Heart left ventricle (tissue), 16 donors: ENCODE data around the gene ZC3H13. TPM values are rescaled to one million over a fixed set of nuclear protein-coding genes. Genes with fewer than 3 reads are reported as not detected.

ENCODE experiments used
- ATAC-seq, 4 donors: fragments of 200-7000 bp; cut with Tn5 transposase; one replicate each; pipeline ENCODE4 v1.9.1; 2020 to 2022; ENCODE audit warnings: moderate library complexity in 4 of 4, mild to moderate bottlenecking in 3 of 4, moderate number of reproducible peaks in 1 of 4
- DNase-seq, 5 donors: peaks; one replicate each; pipeline ENCODE4 v3.0.0-alpha.2; 2020
- H3K27ac ChIP-seq, 12 donors: fragments of 200-600 bp; sonication (generic) in 4 of 12; one replicate each; pipeline versions ENCODE4 v1.5.0 to v1.8.0; 2016 to 2022; ENCODE audit warnings: mild to moderate bottlenecking in 2 of 12
- H3K27me3 ChIP-seq, 9 donors: fragments of 200-600 bp; sonication (generic) in 2 of 9; one replicate each; pipeline versions ENCODE4 v1.5.1 to v1.8.0; 2016 to 2022; ENCODE audit warnings: mild to moderate bottlenecking in 3 of 9
- H3K36me3 ChIP-seq, 9 donors: fragments of 200-600 bp; sonication (generic) in 2 of 9; one replicate each; pipeline versions ENCODE4 v1.5.0 to v1.8.0; 2018 to 2022; ENCODE audit warnings: mild to moderate bottlenecking in 2 of 9
- H3K4me1 ChIP-seq, 12 donors: fragments of 200-600 bp; sonication (generic) in 4 of 12; one replicate each; pipeline versions ENCODE4 v1.5.0 to v1.8.0; 2016 to 2022; ENCODE audit warnings: mild to moderate bottlenecking in 3 of 12
- H3K4me3 ChIP-seq, 12 donors: fragments of 200-600 bp; sonication (generic) in 4 of 12; one replicate each; pipeline versions ENCODE4 v1.5.0 to v1.8.0; 2017 to 2022; ENCODE audit warnings: mild to moderate bottlenecking in 9 of 12, moderate library complexity in 4 of 12
- H3K9me3 ChIP-seq, 12 donors: fragments of 200-600 bp; sonication (generic) in 4 of 12; one replicate each; pipeline versions ENCODE4 v1.5.0 to v1.8.0; 2016 to 2022; ENCODE audit warnings: mild to moderate bottlenecking in 1 of 12
- CTCF ChIP-seq, 12 donors: fragments of 200-600 bp; sonication (generic) in 4 of 12; IDR thresholded peaks; one replicate each; pipeline versions ENCODE4 v1.5.0 to v1.8.0; 2018 to 2022; ENCODE audit warnings: antibody characterized with exemption in 12 of 12, mild to moderate bottlenecking in 5 of 12
- POLR2A ChIP-seq, 2 donors: fragments of 450-650 bp; IDR thresholded peaks; one replicate each; pipeline ENCODE4 v1.6.1; 2017; ENCODE audit warnings: antibody characterized with exemption in 2 of 2, mild to moderate bottlenecking in 2 of 2, moderate library complexity in 2 of 2
- WGBS, 4 donors: extraction: QIAGEN DNeasy Blood & Tissue Kit in 2 of 4; methylation state at CpG; one replicate each; pipeline versions ENCODE4 v1.1.5 to v1.1.7; 2013 to 2018; 5-methylcytosine and 5-hydroxymethylcytosine counted together
- intact Hi-C, 10 donors: fragments of 100-400 bp; cut with DNase I; formaldehyde crosslinking; loops; one replicate each; pipeline versions ENCODE4 v1.11.1 to v1.14.2; 2022
- polyA plus RNA-seq, 2 donors: library from polyadenylated mRNA; stranded (reverse); fragments of 200-250 nt; gene quantifications; one replicate each; pipeline ENCODE4 v1.2.3, GENCODE V29; 2013
- total RNA-seq, 9 donors: library from RNA; depleted of rRNA in 2 of 9; stranded (reverse); fragments of >200 nt in 2 of 9; fragmentation: NEBNext Ultra II Directional in 3 of 9; extraction: Animal tissue kit (Norgen Biotek cat#: 25700) in 3 of 9; gene quantifications; one replicate each; pipeline versions ENCODE4 v1.1.0 to v1.2.4, GENCODE V29; 2016 to 2023
- donor health status: ischemic (EF 13 %, LVEDD 7.1; RV severe dilation, severe dysfunction).
- donor health status: healthy with polysubstance abuse.
- donor health status: DM: no; HTN: yes; CAD: no.
- donor health status: DM: no; HTN: no; CAD: no.
- donor health status: ischemic (EF 25% LVEDD 6.9; RV normal size, moderate dysfunction).
- donor health status: ischemic (EF 25% LVEDD 5.7; RV mildly dilated, moderate dysfunction).
- donor health status: healthy.
- donor health status: DM: yes; HTN: yes; CAD: no.
- donor health status: ischemic (EF 35%, LVEDD 5.7; RV mildly dilated, moderate dysfunction).
- donor health status: nonischemic (EF 11% LVEDD 7.7; RV severe dilation, severe dysfunction).
- donor health status: DM: yes; HTN: yes; CAD: no.
- donor health status: PGD.
- donor health status: ischemic (EF 29% LVEDD 5.4; RV normal size, mild dysfunction).
- donor health status: nonischemic (EF 23%, LVEDD 6.1; RV moderate dilation, normal function).

ZC3H13 gene
- total and polyA plus RNA-seq, 11 donors: 14.6 to 53.3 (median 36.7) TPM

DNA sequence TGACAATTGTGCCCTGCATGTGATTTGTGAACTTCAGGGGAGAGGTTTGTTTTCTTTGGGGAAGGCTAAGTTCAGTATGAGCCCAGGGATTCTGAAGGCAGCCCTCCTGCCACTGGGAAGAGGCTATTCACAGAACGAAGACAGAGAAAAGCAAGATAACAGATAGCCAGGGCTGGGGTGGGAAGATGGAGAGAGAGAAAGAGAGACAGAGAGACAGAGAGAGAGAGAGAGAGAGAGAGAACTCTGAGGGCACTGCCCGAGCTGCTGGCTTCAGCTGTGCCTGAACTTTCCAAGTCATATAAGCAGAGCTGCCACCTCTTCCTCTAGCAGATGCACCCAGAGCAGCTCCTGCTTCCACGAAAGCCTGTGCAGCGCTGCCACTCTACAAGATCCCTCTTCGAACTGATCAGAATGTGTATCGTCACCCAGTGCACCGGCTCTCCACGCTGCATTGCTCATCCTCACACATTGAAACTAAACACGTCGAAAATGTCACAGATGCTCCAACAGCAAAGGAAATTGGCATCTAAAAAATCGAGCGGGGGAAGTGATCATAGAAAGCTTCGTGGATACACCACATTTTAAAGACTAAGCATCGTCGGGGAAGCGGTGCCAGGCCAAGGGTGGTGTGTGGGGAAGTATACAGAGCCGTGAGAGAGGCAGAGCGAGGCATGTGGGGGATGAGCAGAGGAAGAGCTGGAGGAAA lies 119.2 kb downstream of the ZC3H13 start:
- TF ChIP-seq POLR2A (IDR thresholded peaks at IDR 0.05): no peak
- no peak overlapping the region for H3K4me3 ChIP-seq
- H3K36me3 ChIP-seq: no peaks in the 10 kb centered on the region
- peaks cover 0 to 18% (median 0%) of the 10 kb centered on the region in 12 donors for H3K4me1 ChIP-seq
- no peak for DNase-seq
- no peak for ATAC-seq
- H3K27me3 ChIP-seq: peaks cover 0 to 17% (median 0%) of the 10 kb centered on the region in 9 donors
- no peak overlapping the region for H3K27ac ChIP-seq
- intact Hi-C loops: no loop called here
- 64 to 70% (median 67%) methylated on average over 18 of the region's 18 CpGs for WGBS, 4 donors
- H3K9me3 ChIP-seq: no peaks in the 10 kb centered on the region

GRCh38 chr13:45932676-45933075 lies 119.9 kb downstream of the ZC3H13 start:
- H3K9me3 ChIP-seq: no peaks in the 10 kb centered on the region
- H3K4me1 ChIP-seq: peaks cover 0 to 18% (median 0%) of the 10 kb centered on the region in 12 donors
- H3K36me3 ChIP-seq: no peaks in the 10 kb centered on the region
- H3K4me3 ChIP-seq: no peak overlapping the region
- no peak for DNase-seq
- intact Hi-C loops: no loop called here
- H3K27ac ChIP-seq: no peak overlapping the region
- peak in 2 of 4 donors; percentile 36 to 50 for ATAC-seq
- TF ChIP-seq POLR2A (IDR thresholded peaks at IDR 0.05): no peak
- TF ChIP-seq CTCF (IDR thresholded peaks at IDR 0.05): no peak
- WGBS, 4 donors: 48 to 58% (median 54%) methylated on average over 3 of the region's 3 CpGs
- H3K27me3 ChIP-seq: peaks cover 0 to 17% (median 0%) of the 10 kb centered on the region in 9 donors

- WGBS, 4 donors: 52 to 79% (median 64%) methylated on average over 5 of the region's 5 CpGs
- Histone ChIP-seq H3K4me1 (peaks cover 0 to 18% (median 0%) of the 10 kb centered on the region in 12 donors), H3K27ac (no peak overlapping the region), H3K4me3 (no peak overlapping the region), H3K9me3 (no peaks in the 10 kb centered on the region), H3K36me3 (no peaks in the 10 kb centered on the region), H3K27me3 (peaks cover 0 to 17% (median 0%) of the 10 kb centered on the region in 9 donors)
- no peak for ATAC-seq
- no peak for DNase-seq
- TF ChIP-seq POLR2A (IDR thresholded peaks at IDR 0.05): no peak
- no peak for TF ChIP-seq CTCF (IDR thresholded peaks at IDR 0.05)
- intact Hi-C loops: no loop called here
Measured at GRCh38 chr13:45932172-45932571, 120.4 kb downstream of the ZC3H13 start.

DNA sequence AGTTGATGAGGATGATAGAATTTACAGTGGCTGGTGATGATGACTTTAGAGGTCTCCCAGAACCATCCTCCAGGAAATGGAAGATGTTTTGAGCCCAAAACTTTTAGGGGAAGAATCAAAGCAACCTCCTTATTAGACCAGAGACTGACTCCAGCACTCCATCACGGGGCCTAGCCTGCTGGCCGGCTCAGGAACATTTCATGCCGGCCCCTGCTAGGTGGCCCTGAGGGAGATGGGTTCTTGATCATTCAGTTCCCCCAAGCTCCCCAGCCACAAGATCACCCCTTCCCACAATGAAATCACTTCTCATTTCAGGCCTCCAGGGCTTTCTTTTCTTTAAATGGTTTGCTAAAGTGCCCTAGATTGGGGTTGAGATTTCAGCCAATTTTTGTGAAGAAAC lies 121.3 kb downstream of the ZC3H13 start:
- ATAC-seq (no peak), DNase-seq (no peak)
- Histone ChIP-seq H3K36me3 (no peaks in the 10 kb centered on the region), H3K27ac (no peak overlapping the region), H3K27me3 (peaks cover 0 to 17% (median 0%) of the 10 kb centered on the region in 9 donors), H3K4me3 (no peak overlapping the region), H3K4me1 (peaks cover 0 to 18% (median 0%) of the 10 kb centered on the region in 12 donors), H3K9me3 (no peaks in the 10 kb centered on the region)
- intact Hi-C loops: no loop called here
- no peak for TF ChIP-seq POLR2A (IDR thresholded peaks at IDR 0.05)
- no peak for TF ChIP-seq CTCF (IDR thresholded peaks at IDR 0.05)
- WGBS, 4 donors: 85 to 96% (median 90%) methylated on average over 3 of the region's 3 CpGs
